K562 (cell line): ENCODE data around the gene ATAD3C. TPM values are rescaled to one million over a fixed set of nuclear protein-coding genes. Genes with fewer than 3 reads are reported as not detected.

Source experiments
- EHMT2 ChIP-seq: fragments of 450-650 bp; IDR thresholded peaks from 2 replicates; pipeline ENCODE4 v1.6.1; 2018; ENCODE audit warnings: antibody characterized with exemption
- ELF2 ChIP-seq: fragments of 250-450 bp; sonication (Bioruptor Pico); IDR thresholded peaks from 2 replicates; pipeline ENCODE4 v1.5.0; 2021; ENCODE audit warnings: mild to moderate bottlenecking
- ELK1 ChIP-seq: sonication (generic); formaldehyde crosslinking; IDR thresholded peaks from 2 replicates; pipeline ENCODE4 v1.8.1; 2022; ENCODE audit warnings: missing genetic modification reagents
- FOS ChIP-seq: IDR thresholded peaks from 3 replicates; pipeline ENCODE4 v1.6.1; 2011; ENCODE audit not compliant: insufficient read length; ENCODE audit errors: extremely low read depth
- HNRNPK ChIP-seq: fragments of 200-400 bp; formaldehyde crosslinking; IDR thresholded peaks from one replicate; pipeline ENCODE4 v1.6.1; 2018; ENCODE audit warnings: mild to moderate bottlenecking, low read depth, low read length; ENCODE audit not compliant: poor library complexity, severe bottlenecking
- ILF3 ChIP-seq: fragments of 450-650 bp; IDR thresholded peaks from 2 replicates; pipeline ENCODE4 v1.6.1; 2018; ENCODE audit warnings: antibody characterized with exemption, mild to moderate bottlenecking, moderate library complexity, borderline replicate concordance
- IRF2 ChIP-seq: sonication (generic); formaldehyde crosslinking; IDR thresholded peaks from 2 replicates; pipeline ENCODE4 v1.8.1; 2022; ENCODE audit warnings: mild to moderate bottlenecking, missing genetic modification reagents
- KAT7 ChIP-seq: sonication (generic); formaldehyde crosslinking; IDR thresholded peaks from 2 replicates; pipeline ENCODE4 v1.8.0; 2022; ENCODE audit warnings: missing genetic modification reagents, mild to moderate bottlenecking, borderline replicate concordance
- L3MBTL2 ChIP-seq: fragments of 450-650 bp; IDR thresholded peaks from 2 replicates; pipeline ENCODE4 v1.6.1; 2016; ENCODE audit warnings: mild to moderate bottlenecking, moderate library complexity
- LEF1 ChIP-seq: fragments of 450-650 bp; IDR thresholded peaks from 2 replicates; pipeline ENCODE4 v1.6.1; 2016; ENCODE audit warnings: mild to moderate bottlenecking
- MYBL2 ChIP-seq, 2 experiments: fragments of 450-650 bp in 1 of 2; sonication (generic) in 1 of 2; formaldehyde crosslinking in 1 of 2; IDR thresholded peaks; 2 replicates each; pipeline versions ENCODE4 v1.6.1 to v1.8.1; 2017 to 2022; ENCODE audit warnings: borderline replicate concordance in 1 of 2, inconsistent platforms in 1 of 2, low read depth in 1 of 2, mild to moderate bottlenecking in 1 of 2, missing genetic modification reagents in 1 of 2, moderate library complexity in 1 of 2
- NCOA4 ChIP-seq: fragments of 450-650 bp; IDR thresholded peaks from 2 replicates; pipeline ENCODE4 v1.6.1; 2018; ENCODE audit warnings: mild to moderate bottlenecking; ENCODE audit not compliant: partially characterized antibody
- NR4A1 ChIP-seq, 2 experiments: fragments of 250-450 bp in 1 of 2; fragments of 450-650 bp in 1 of 2; sonication (Bioruptor Pico) in 1 of 2; IDR thresholded peaks; 2 replicates each; pipeline versions ENCODE4 v1.4.0 to v1.6.1; 2016 to 2020; ENCODE audit warnings: mild to moderate bottlenecking in 2 of 2, missing compliant biosample characterization in 1 of 2, missing genetic modification characterization in 1 of 2, moderate library complexity in 1 of 2
- PATZ1 ChIP-seq: fragments of 250-450 bp; sonication (Bioruptor Pico); IDR thresholded peaks from 2 replicates; pipeline ENCODE4 v1.5.0; 2020; ENCODE audit warnings: mild to moderate bottlenecking, borderline replicate concordance
- PHTF2 ChIP-seq: fragments of 250-450 bp; sonication (Bioruptor Pico); IDR thresholded peaks from 2 replicates; pipeline ENCODE4 v1.5.0; 2021; ENCODE audit warnings: mild to moderate bottlenecking
- PML ChIP-seq: IDR thresholded peaks from 2 replicates; pipeline ENCODE4 v1.6.1; 2012; ENCODE audit warnings: low read length, inconsistent platforms
- POLR2B ChIP-seq: fragments of 450-650 bp; IDR thresholded peaks from 2 replicates; pipeline ENCODE4 v1.6.1; 2018; ENCODE audit warnings: low read depth; ENCODE audit not compliant: partially characterized antibody
- RBBP5 ChIP-seq: fragments of 200-600 bp; sonication (generic); IDR thresholded peaks from 2 replicates; pipeline ENCODE4 v1.6.1; 2012; ENCODE audit warnings: borderline replicate concordance, mild to moderate bottlenecking, low read length, control low read depth, inconsistent platforms; ENCODE audit not compliant: insufficient read depth, poor library complexity, severe bottlenecking
- RBFOX2 ChIP-seq: fragments of 200-400 bp; formaldehyde crosslinking; IDR thresholded peaks from 2 replicates; pipeline ENCODE4 v1.6.1; 2017; ENCODE audit warnings: low read depth, mild to moderate bottlenecking, low read length, moderate library complexity
- SMARCA4 ChIP-seq: fragments of 450-650 bp; IDR thresholded peaks from 2 replicates; pipeline ENCODE4 v1.6.1; 2016
- ZFP1 ChIP-seq: fragments of 450-650 bp; formaldehyde crosslinking; IDR thresholded peaks from 2 replicates; pipeline ENCODE4 v1.4.0; 2020; ENCODE audit warnings: mild to moderate bottlenecking, mixed read lengths
- ZNF165 ChIP-seq: fragments of 250-450 bp; sonication (Bioruptor Pico); IDR thresholded peaks from 2 replicates; pipeline ENCODE4 v1.4.0; 2020; ENCODE audit warnings: borderline replicate concordance
- ZNF431 ChIP-seq: sonication (generic); formaldehyde crosslinking; IDR thresholded peaks from 2 replicates; pipeline ENCODE4 v1.8.0; 2022; ENCODE audit warnings: mild to moderate bottlenecking, missing genetic modification reagents
- ZNF699 ChIP-seq: fragments of 250-450 bp; sonication (Bioruptor Pico); IDR thresholded peaks from 2 replicates; pipeline ENCODE4 v1.8.0; 2021; ENCODE audit warnings: mild to moderate bottlenecking, moderate library complexity; ENCODE audit not compliant: insufficient replicate concordance
- ZNF717 ChIP-seq: fragments of 250-450 bp; sonication (Bioruptor Pico); IDR thresholded peaks from 2 replicates; pipeline ENCODE4 v1.5.0; 2021
- ZNF764 ChIP-seq: fragments of 250-450 bp; sonication (Bioruptor Pico); IDR thresholded peaks from 2 replicates; pipeline ENCODE4 v1.4.0; 2020; ENCODE audit warnings: low read depth, mild to moderate bottlenecking, moderate library complexity
- polyA plus RNA-seq, 8 experiments: library from polyadenylated mRNA; depleted of rRNA in 4 of 8; stranded (reverse) in 5 of 8; unstranded in 3 of 8; fragments of >200 nt; fragmentation: Nextera tagmentation in 2 of 8; fragmentation: Illumina TruSeq in 1 of 8; extraction: Ambion mirVana in 2 of 8; extraction: Trizol in 1 of 8; gene quantifications; 2 replicates each; pipeline versions ENCODE4 v1.2.1 to v1.2.3, GENCODE V29; 2011 to 2014; ENCODE audit warnings: inconsistent platforms in 1 of 8, missing spikeins in 1 of 8
- total RNA-seq, 7 experiments: library from RNA; depleted of rRNA in 6 of 7; stranded (reverse); fragments of >200 nt in 6 of 7; fragmentation: Illumina TruSeq in 2 of 7; extraction: Trizol in 2 of 7; gene quantifications; 2 replicates each; pipeline versions ENCODE4 v1.2.1 to v1.2.3, GENCODE V29; 2011 to 2021; ENCODE audit warnings: low replicate concordance in 1 of 7

ATAD3C gene
- total and polyA plus RNA-seq, 9 of the 15 experiments (the other 6 are each of a cell fraction or from before 2014, with no cell fraction given) = 0.03 to 0.18 TPM; not detected in 7

DNA sequence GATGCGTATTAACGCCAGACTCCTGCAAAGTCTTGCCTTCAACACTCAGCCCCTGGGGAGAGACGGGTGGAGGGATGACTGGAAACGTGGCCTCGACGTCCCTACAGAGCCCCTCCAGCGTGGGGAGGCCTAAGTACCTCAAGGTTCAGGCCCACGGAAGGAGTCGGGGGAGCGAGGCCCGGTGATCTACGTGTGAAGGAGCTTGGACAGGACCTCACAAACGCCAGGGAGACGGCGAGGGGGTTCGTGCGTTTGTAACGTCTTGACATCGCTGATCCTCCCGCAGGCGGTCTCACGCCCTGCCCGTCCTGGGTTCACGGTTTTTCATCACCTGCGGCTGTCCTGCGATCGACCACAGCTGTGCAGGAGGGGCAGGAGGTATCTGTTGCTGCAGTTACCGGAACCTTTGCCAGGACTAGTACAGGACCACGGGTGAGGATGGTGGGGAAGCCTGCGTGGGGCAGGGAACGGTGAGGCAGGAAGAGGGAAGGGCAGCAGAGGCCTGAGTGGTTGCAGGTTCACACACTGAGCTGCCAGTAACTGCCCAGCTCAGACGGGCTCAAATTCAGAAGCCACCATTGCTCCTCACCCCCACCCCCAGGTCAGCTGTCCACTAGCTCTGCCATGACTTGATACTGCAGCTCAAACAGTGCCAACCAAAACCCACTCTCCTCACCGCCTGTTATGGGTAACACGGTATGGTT is 49.5 kb upstream of the ATAD3C start (continued):
- 0 out of 2 replicates have a peak, but pooled peaks have one; percentile 2 for TF ChIP-seq ZNF431 (CRISPR knock-in tag)
- no peak for TF ChIP-seq LEF1
- TF ChIP-seq FOS = no peak
- TF ChIP-seq SMARCA4 = peak; percentile 49; the same call in 1 of the 2 replicates
- no peak for TF ChIP-seq NR4A1 (CRISPR knock-in tag; IDR thresholded peaks at IDR 0.05)
- no peak for TF ChIP-seq NR4A1 (tag; IDR thresholded peaks at IDR 0.05)
- TF ChIP-seq MYBL2 (IDR thresholded peaks at IDR 0.05; ENCODE audit: low read depth) = no peak
- TF ChIP-seq MYBL2 (CRISPR knock-in tag; IDR thresholded peaks at IDR 0.05; ENCODE audit: borderline replicate concordance) = 0 out of 2 replicates have a peak, but pooled peaks have one; percentile 41
- no peak for TF ChIP-seq L3MBTL2
- TF ChIP-seq ELF2 = no peak
- TF ChIP-seq HNRNPK = no peak
- TF ChIP-seq ILF3 = no peak
- no peak for TF ChIP-seq RBFOX2
- TF ChIP-seq PML = no peak
- TF ChIP-seq NCOA4 = no peak
- 0 out of 2 replicates have a peak, but pooled peaks have one; percentile 63 for TF ChIP-seq ELK1 (CRISPR knock-in tag)
- 0 out of 2 replicates have a peak, but pooled peaks have one; percentile 69 for TF ChIP-seq IRF2 (CRISPR knock-in tag)
- TF ChIP-seq ZNF699 = no peak
- TF ChIP-seq ZFP1 (CRISPR knock-in tag) = no peak
- no peak for TF ChIP-seq ZNF764 (CRISPR knock-in tag)
- TF ChIP-seq PATZ1 = peak; percentile 26
- no peak; the same call in 1 of the 2 replicates for TF ChIP-seq KAT7 (CRISPR knock-in tag)
- no peak for TF ChIP-seq ZNF165 (CRISPR knock-in tag)
- TF ChIP-seq POLR2B = peak; percentile 54
- no peak for TF ChIP-seq PHTF2 (CRISPR knock-in tag)
- no peak for TF ChIP-seq RBBP5
- no peak for TF ChIP-seq EHMT2
- TF ChIP-seq ZNF717 (CRISPR knock-in tag) = 0 out of 2 replicates have a peak, but pooled peaks have one; percentile 68
